Thyroid gland (tissue), 4 donors: Measurements from ENCODE around the gene HSPB8.

ENCODE experiments used
- CTCF ChIP-seq, 6 experiments: fragments of 200-600 bp in 3 of 6; fragments of 450-650 bp in 3 of 6; sonication (generic) in 3 of 6; IDR thresholded peaks; one replicate each; pipeline ENCODE4 v1.5.1; 2016 to 2019; ENCODE audit warnings: antibody characterized with exemption in 6 of 6, mild to moderate bottlenecking in 2 of 6, inconsistent platforms in 1 of 6, moderate library complexity in 1 of 6
- POLR2A ChIP-seq, 2 donors: fragments of 450-650 bp; IDR thresholded peaks; one replicate each; pipeline ENCODE4 v1.6.1; 2017; ENCODE audit warnings: antibody characterized with exemption in 2 of 2, mild to moderate bottlenecking in 2 of 2, moderate library complexity in 1 of 2

DNA sequence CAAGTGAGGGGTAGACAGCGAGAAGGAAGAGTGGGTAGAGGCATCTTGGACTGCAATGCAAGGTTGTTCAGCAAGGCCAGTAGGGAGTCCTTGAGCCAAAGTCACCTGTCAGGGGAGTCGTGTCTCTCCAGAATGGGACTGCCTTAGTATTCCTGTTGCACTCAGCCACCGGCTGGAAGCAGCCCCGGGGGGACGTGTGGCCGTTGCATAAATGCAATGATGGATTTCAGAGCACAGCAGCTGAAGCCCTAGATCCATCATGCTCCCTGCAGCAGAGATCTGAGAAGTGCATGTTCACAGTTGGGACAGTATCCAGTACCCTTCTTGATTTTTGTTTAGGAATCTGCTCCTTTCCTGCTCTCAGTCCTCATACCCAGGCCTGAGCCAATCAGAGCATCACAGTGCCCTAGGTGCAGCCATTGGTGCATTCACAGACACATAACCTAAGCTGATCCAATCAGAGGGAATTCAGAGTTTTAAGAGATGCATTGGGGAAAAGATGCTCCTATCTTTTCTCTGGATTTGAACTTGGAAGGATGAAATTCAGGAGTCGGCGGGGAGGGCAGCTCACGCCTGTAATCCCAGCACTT is 62.9 kb downstream of the HSPB8 start:
- no peak for TF ChIP-seq CTCF (IDR thresholded peaks at IDR 0.05)
- TF ChIP-seq POLR2A (IDR thresholded peaks at IDR 0.05): no peak
